Measurements from ENCODE around the gene PSMA5. TPM values are rescaled to one million over a fixed set of nuclear protein-coding genes. Genes with fewer than 3 reads are reported as not detected.

PSMA5 gene
- total and polyA plus RNA-seq, 2 of the 13 experiments (the other 11 are each of a cell fraction or from before 2014, with no cell fraction given): 140 to 169 TPM

- H3K4me2 ChIP-seq (ENCODE audit: low read depth, low read length): no peak overlapping the region
- DNase-seq (ENCODE audit: low spot score) (no peak), FAIRE-seq (no peak), ATAC-seq (no peak)
- no TSS peak for BruUV-seq (replicated peaks)
- ChIA-PET POLR2A (no interaction called here), CTCF (ENCODE audit: low intra/inter-chr PET ratio, low total read pairs) (no interaction called here)
- no peaks in the 10 kb centered on the region for H3K36me3 ChIP-seq (replicated peaks in 1 of 2; ENCODE audit: control insufficient read depth in 1 of 2, insufficient read depth in 2 of 2, low read length in 2 of 2)
- H3K9me3 ChIP-seq (ENCODE audit: low read length): no peaks in the 10 kb centered on the region
- 25% methylated on average over 1 of the region's 1 CpG for WGBS (ENCODE audit: low lambda C conversion rate)
- no peak overlapping the region for H2AFZ ChIP-seq (ENCODE audit: low read length)
- intact Hi-C loops (cut with micrococcal nuclease; ENCODE audit: unreplicated experiment): no loop called here
- peaks cover 22% of the 10 kb centered on the region for H3K4me1 ChIP-seq (ENCODE audit: insufficient read depth, low read length)
- no peak overlapping the region for H3K9ac ChIP-seq (ENCODE audit: insufficient read depth, low read depth, low read length)
- in situ Hi-C loops (cut with HindIII; ENCODE audit: extremely low pct_ligation_motif_present, low pct_unique_long_range_greater_than_20kb): no loop called here
- H3K79me2 ChIP-seq (ENCODE audit: insufficient read depth, low read length): no peaks in the 10 kb centered on the region
- no peaks in the 10 kb centered on the region for H4K20me1 ChIP-seq (ENCODE audit: insufficient read depth, low read length)
- TF ChIP-seq ZNF883 (CRISPR knock-in tag; IDR thresholded peaks at IDR 0.05; ENCODE audit: not compliant biosample characterization) (no peak), RAD51 (IDR thresholded peaks at IDR 0.05; ENCODE audit: borderline replicate concordance) (peak; percentile 29; the same call in 1 of the 2 replicates), ZNF468 (CRISPR knock-in tag; IDR thresholded peaks at IDR 0.05) (no peak), RCOR2 (CRISPR knock-in tag; IDR thresholded peaks at IDR 0.05) (no peak), ZNF772 (CRISPR knock-in tag; IDR thresholded peaks at IDR 0.05) (no peak)
- peaks cover 1 to 44% of the 10 kb centered on the region in 2 experiments; a peak in 3 of 5 replicates for H3K27me3 ChIP-seq (ENCODE audit: control insufficient read depth in 1 of 2, insufficient read depth in 2 of 2, low read length in 2 of 2)
- H3K4me3 ChIP-seq (replicated peaks in 1 of 3; ENCODE audit: insufficient read depth in 1 of 3, low read depth in 2 of 3, low read length in 3 of 3): no peak overlapping the region
- H3K27ac ChIP-seq (ENCODE audit: extremely low read length, insufficient read depth, low read length): no peak overlapping the region
These were observed 18.1 kb upstream of the PSMA5 start for GRCh38 chr1:109444346-109444745.

- Histone ChIP-seq H3K4me3 (replicated peaks in 1 of 3; ENCODE audit: insufficient read depth in 1 of 3, low read depth in 2 of 3, low read length in 3 of 3) (no peak overlapping the region), H3K9ac (ENCODE audit: insufficient read depth, low read depth, low read length) (no peak overlapping the region), H3K27ac (ENCODE audit: extremely low read length, insufficient read depth, low read length) (no peak overlapping the region), H3K27me3 (ENCODE audit: control insufficient read depth in 1 of 2, insufficient read depth in 2 of 2, low read length in 2 of 2) (peaks cover 1 to 44% of the 10 kb centered on the region in 2 experiments; a peak in 3 of 5 replicates), H4K20me1 (ENCODE audit: insufficient read depth, low read length) (no peaks in the 10 kb centered on the region), H2AFZ (ENCODE audit: low read length) (no peak overlapping the region), H3K79me2 (ENCODE audit: insufficient read depth, low read length) (no peaks in the 10 kb centered on the region), H3K36me3 (replicated peaks in 1 of 2; ENCODE audit: control insufficient read depth in 1 of 2, insufficient read depth in 2 of 2, low read length in 2 of 2) (no peaks in the 10 kb centered on the region), H3K4me1 (ENCODE audit: insufficient read depth, low read length) (peaks cover 31% of the 10 kb centered on the region), H3K4me2 (ENCODE audit: low read depth, low read length) (no peak overlapping the region), H3K9me3 (ENCODE audit: low read length) (no peaks in the 10 kb centered on the region)
- ATAC-seq: no peak
- 24% methylated on average over 2 of the region's 2 CpGs for WGBS (ENCODE audit: low lambda C conversion rate)
- CTCF ChIA-PET (ENCODE audit: low intra/inter-chr PET ratio, low total read pairs): no interaction called here
- no peak for FAIRE-seq
- intact Hi-C loops (cut with micrococcal nuclease; ENCODE audit: unreplicated experiment): no loop called here
- in situ Hi-C loops (cut with HindIII; ENCODE audit: extremely low pct_ligation_motif_present, low pct_unique_long_range_greater_than_20kb): no loop called here
- DNase-seq (ENCODE audit: low spot score): no peak
- POLR2A ChIA-PET: no interaction called here
- no TSS peak for BruUV-seq (replicated peaks)
- TF ChIP-seq ZNF512 (CRISPR knock-in tag; IDR thresholded peaks at IDR 0.05) (no peak), ZFP41 (CRISPR knock-in tag; IDR thresholded peaks at IDR 0.05; ENCODE audit: borderline replicate concordance) (no peak), ZNF335 (CRISPR knock-in tag; IDR thresholded peaks at IDR 0.05) (no peak), USF2 (IDR thresholded peaks at IDR 0.05; ENCODE audit: low read depth, low read length) (no peak), USF2 (CRISPR knock-in tag; IDR thresholded peaks at IDR 0.05; ENCODE audit: borderline replicate concordance) (no peak), ZNF569 (CRISPR knock-in tag; IDR thresholded peaks at IDR 0.05; ENCODE audit: borderline replicate concordance) (no peak), SMARCC2 (IDR thresholded peaks at IDR 0.05) (no peak), ZNF713 (CRISPR knock-in tag; IDR thresholded peaks at IDR 0.05) (no peak), NFKB2 (CRISPR knock-in tag; IDR thresholded peaks at IDR 0.05; ENCODE audit: borderline replicate concordance) (no peak), PLRG1 (conservative IDR thresholded peaks at IDR 0.05) (no peak), PBX2 (CRISPR knock-in tag; IDR thresholded peaks at IDR 0.05) (no peak), TMF1 (CRISPR knock-in tag; IDR thresholded peaks at IDR 0.05; ENCODE audit: low read depth) (no peak)
These were observed 17.2 kb upstream of the PSMA5 start for GRCh38 chr1:109443476-109443875.
